ENCODE data around the gene CDC45.
"Not testable (repeated sequence)": the region's sequence is repeated elsewhere in the genome, so short reads cannot be mapped to it uniquely, and the experiment has no call there.

The CDC45 gene

GRCh38 chr22:19533049-19533626, 53.4 kb downstream of the CDC45 start:
- no peak for DNase-seq

- no peak for DNase-seq
Observed at GRCh38 chr22:19533857-19534256, 54.1 kb downstream of the CDC45 start.

GRCh38 chr22:19535001-19535400, 55.3 kb downstream of the CDC45 start:
- DNase-seq: no peak

GRCh38 chr22:19536564-19536963, 56.8 kb downstream of the CDC45 start:
- DNase-seq: no peak

- no peak for DNase-seq
Observed at GRCh38 chr22:19537941-19538488, 58.3 kb downstream of the CDC45 start.

- DNase-seq: no peak
Observed at GRCh38 chr22:19540394-19540793, 60.7 kb downstream of the CDC45 start.

- no peak for DNase-seq
Observed at GRCh38 chr22:19543970-19544708, 64.4 kb downstream of the CDC45 start.

- no peak for DNase-seq
Observed at GRCh38 chr22:19545935-19546207, 66.2 kb downstream of the CDC45 start.

- DNase-seq: no peak
Observed at GRCh38 chr22:19546680-19547079, 67.0 kb downstream of the CDC45 start.

- no peak for DNase-seq
Observed at GRCh38 chr22:19547620-19548019, 67.9 kb downstream of the CDC45 start.

GRCh38 chr22:19548427-19548826, 68.7 kb downstream of the CDC45 start:
- not testable (repeated sequence) for DNase-seq

- DNase-seq: no peak
Observed at GRCh38 chr22:19548964-19549363, 69.2 kb downstream of the CDC45 start.

GRCh38 chr22:19549428-19549827, 69.7 kb downstream of the CDC45 start:
- DNase-seq: no peak

GRCh38 chr22:19550382-19550781, 70.7 kb downstream of the CDC45 start:
- DNase-seq: no peak

GRCh38 chr22:19553201-19553600, 73.5 kb downstream of the CDC45 start:
- DNase-seq: no peak

- peak; percentile 2 for DNase-seq
Observed at GRCh38 chr22:19554834-19555404, 75.2 kb downstream of the CDC45 start.

- no peak for DNase-seq
Observed at GRCh38 chr22:19555651-19556050, 75.9 kb downstream of the CDC45 start.

- DNase-seq: no peak
Observed at GRCh38 chr22:19556963-19557545, 77.3 kb downstream of the CDC45 start.

GRCh38 chr22:19559324-19559811, 79.6 kb downstream of the CDC45 start:
- DNase-seq: no peak

GRCh38 chr22:19559956-19560355, 80.2 kb downstream of the CDC45 start:
- no peak for DNase-seq

GRCh38 chr22:19565382-19566278, 85.9 kb downstream of the CDC45 start:
- no peak for DNase-seq

GRCh38 chr22:19566279-19567156, 86.8 kb downstream of the CDC45 start:
- no peak for DNase-seq

Data from DMS53 (cell line).